D721Med (cell line): Measurements from ENCODE around the gene DDX10.

Experiments
- DNase-seq: peaks from one replicate; pipeline ENCODE4 v3.0.0; 2011; ENCODE audit warnings: low spot score; ENCODE audit not compliant: insufficient read length
- FAIRE-seq: peaks from 2 replicates; lab custom pipeline; 2011; peaks lifted over from hg19 to GRCh38; lab: Jason Lieb, UNC
- TF ChIP-seq, protein P1 (sequence below): IDR thresholded peaks from 2 replicates; pipeline ENCODE4 v1.5.1; 2012; ENCODE audit warnings: mild to moderate bottlenecking, control low read depth; ENCODE audit not compliant: insufficient read depth; ENCODE audit errors: missing control alignments

The DDX10 gene

GRCh38 chr11:108886005-108886659 is 221.3 kb downstream of the DDX10 start:
- TF ChIP-seq, protein P1, sequence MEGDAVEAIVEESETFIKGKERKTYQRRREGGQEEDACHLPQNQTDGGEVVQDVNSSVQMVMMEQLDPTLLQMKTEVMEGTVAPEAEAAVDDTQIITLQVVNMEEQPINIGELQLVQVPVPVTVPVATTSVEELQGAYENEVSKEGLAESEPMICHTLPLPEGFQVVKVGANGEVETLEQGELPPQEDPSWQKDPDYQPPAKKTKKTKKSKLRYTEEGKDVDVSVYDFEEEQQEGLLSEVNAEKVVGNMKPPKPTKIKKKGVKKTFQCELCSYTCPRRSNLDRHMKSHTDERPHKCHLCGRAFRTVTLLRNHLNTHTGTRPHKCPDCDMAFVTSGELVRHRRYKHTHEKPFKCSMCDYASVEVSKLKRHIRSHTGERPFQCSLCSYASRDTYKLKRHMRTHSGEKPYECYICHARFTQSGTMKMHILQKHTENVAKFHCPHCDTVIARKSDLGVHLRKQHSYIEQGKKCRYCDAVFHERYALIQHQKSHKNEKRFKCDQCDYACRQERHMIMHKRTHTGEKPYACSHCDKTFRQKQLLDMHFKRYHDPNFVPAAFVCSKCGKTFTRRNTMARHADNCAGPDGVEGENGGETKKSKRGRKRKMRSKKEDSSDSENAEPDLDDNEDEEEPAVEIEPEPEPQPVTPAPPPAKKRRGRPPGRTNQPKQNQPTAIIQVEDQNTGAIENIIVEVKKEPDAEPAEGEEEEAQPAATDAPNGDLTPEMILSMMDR = no peak
- FAIRE-seq = no peak
- DNase-seq = no peak

GRCh38 chr11:108886660-108887009 is 221.8 kb downstream of the DDX10 start:
- FAIRE-seq = peak; percentile 68
- DNase-seq = no peak
- TF ChIP-seq, protein P1 = no peak

DNA sequence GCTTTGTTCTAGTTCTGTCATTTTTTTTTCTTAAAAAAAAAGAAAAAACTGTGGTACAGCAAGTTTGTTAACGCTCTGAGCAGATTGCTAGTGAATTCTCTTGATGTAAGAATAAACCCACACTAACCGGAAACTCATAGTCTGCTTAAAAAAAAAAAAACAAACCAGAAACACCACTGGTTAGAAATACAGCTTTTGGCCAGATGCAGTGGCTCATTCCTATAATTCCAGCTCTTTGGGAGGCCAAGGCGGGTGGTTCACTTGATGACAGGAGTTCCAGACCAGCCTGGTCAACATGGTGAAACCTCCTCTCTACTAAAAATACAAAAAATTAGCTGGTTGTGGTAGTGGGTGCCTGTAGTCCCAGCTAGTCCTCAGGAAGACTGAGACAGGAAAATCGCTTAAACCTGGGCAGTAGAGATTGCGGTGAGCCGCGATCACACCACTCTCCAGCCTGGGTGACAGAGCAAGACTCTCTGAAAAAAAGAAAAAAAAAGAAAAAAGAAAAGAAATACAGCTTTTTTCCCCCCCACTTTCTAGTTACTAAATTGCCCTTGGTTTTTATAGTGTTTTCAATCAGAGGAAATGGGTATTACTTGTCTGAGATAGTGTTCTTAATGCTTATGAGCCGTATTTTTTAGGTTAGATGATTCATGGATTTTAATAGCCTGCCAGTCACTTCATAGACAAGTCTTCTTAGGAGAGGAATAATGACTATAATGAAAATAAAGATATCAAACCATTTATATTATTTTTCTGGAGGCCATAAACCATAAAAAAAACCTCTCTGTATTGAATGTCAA is 222.8 kb downstream of the DDX10 start:
- no peak for FAIRE-seq
- TF ChIP-seq, protein P1 = no peak
- DNase-seq = no peak

DNA sequence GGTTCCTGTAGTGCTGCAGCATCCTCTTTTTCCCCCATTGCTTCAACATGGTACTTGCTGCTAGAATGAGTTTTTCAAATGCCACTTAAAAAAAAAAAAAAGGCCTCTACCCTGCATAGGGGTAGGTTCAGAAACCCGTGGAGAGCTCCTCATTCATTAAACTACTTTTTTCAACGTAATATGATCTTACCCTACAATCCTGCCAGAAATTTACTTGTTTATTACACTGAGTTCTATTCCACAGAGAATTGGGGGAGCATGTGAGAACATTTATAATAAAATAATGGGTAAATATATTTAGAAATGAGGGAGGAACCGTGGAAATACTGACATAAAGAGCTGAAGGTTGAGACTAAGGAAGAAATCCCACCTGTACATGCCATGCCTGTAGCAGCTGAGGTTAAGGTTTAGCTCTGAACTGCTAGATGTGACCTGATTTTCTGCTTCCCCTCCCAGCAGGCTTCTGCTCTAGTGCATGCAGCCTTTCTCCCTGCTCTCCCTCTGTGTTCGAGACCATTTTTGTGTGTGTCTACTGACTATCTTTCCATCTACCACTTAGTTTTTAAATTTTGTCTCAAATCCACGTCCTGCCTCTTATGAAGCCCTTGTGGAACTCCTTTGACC is 225.7 kb downstream of the DDX10 start:
- no peak for FAIRE-seq
- TF ChIP-seq, protein P1 = no peak
- no peak for DNase-seq

DNA sequence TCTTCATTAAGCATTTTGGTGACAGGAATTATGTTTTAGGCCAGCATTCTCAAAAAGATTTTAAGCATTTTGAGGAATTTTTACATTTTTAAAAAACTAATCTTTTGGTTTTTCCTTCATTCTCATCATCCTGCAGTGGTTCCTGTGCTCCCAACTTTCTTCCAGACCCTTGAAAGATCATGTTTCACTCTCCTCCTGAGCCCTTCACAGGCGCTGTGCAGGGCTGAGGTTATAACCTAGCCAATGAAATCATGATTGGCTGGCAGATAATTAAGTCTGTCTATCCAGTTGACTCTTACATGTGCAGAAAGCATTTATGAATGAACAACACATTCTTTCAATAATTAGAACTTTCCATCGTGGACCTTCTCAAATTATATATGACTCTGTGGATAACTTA is 226.3 kb downstream of the DDX10 start:
- DNase-seq (no peak), FAIRE-seq (no peak)
- TF ChIP-seq, protein P1 = no peak

DNA sequence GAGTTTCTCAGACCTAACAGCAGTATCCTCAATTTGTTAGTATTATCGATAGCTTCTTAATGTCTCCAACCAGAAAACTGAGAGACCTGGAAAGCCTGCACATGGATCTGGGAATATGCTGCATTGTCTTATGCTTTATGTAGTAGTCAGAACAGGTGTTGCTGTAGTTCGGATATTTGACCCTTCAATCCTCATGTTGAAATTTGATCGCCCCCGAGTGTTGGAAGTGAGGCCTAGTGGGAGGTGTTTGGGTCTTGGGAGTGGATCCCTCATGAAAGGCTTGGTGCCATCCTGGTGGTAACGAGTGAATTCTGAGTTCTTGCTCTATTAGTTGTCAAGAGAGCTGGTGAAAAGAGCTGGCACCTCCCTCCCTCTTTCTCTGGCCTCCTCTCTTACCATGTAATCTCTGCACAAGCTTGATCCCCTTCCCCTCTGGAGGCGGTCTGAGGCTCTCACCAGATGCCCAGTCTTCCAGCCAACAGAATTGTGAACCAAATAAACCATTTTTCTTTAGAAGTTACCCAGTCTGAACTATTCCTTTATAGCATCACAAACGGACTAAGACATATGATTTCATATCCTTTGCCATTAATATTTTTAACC is 227.1 kb downstream of the DDX10 start:
- DNase-seq (no peak), FAIRE-seq (no peak)
- TF ChIP-seq, protein P1 = no peak
